Ovary (tissue), 9 donors: ENCODE measurements around the gene EVC2. TPM values are rescaled to one million over a fixed set of nuclear protein-coding genes. Genes with fewer than 3 reads are reported as not detected.

Source experiments
- DNase-seq, 5 donors: peaks; one replicate each; pipeline ENCODE4 v3.0.0-alpha.2; 2019 to 2020
- H3K27ac ChIP-seq, 2 donors: fragments of 200-600 bp; one replicate each; pipeline versions ENCODE4 v1.5.1 to v1.8.0; 2019 to 2022
- H3K27me3 ChIP-seq: fragments of 200-600 bp; one replicate; pipeline ENCODE4 v1.8.0; 2022
- H3K36me3 ChIP-seq: fragments of 200-600 bp; sonication (generic); one replicate; pipeline ENCODE4 v1.5.1; 2019
- H3K4me1 ChIP-seq: one replicate; pipeline ENCODE4 v1.8.1; 2013; ENCODE audit warnings: mild to moderate bottlenecking, moderate library complexity; ENCODE audit not compliant: insufficient read depth
- H3K4me3 ChIP-seq: fragments of 200-600 bp; sonication (generic); one replicate; pipeline ENCODE4 v1.5.1; 2017
- H3K9me3 ChIP-seq, 2 donors: fragments of 200-600 bp in 1 of 2; sonication (generic) in 1 of 2; one replicate each; pipeline versions ENCODE4 v1.5.1 to v1.8.1; 2013 to 2019; ENCODE audit warnings: mild to moderate bottlenecking in 1 of 2, moderate library complexity in 1 of 2
- EP300 ChIP-seq: sonication (generic); formaldehyde crosslinking; IDR thresholded peaks from one replicate; pipeline ENCODE4 v1.6.1; 2017; ENCODE audit warnings: antibody characterized with exemption
- POLR2A ChIP-seq: fragments of 450-650 bp; IDR thresholded peaks from one replicate; pipeline ENCODE4 v1.6.1; 2017; ENCODE audit warnings: antibody characterized with exemption, mild to moderate bottlenecking, moderate library complexity
- WGBS, 3 donors: extraction: QIAGEN DNeasy Blood & Tissue Kit in 1 of 3; methylation state at CpG; one replicate each; pipeline versions ENCODE4 v1.1.5 to v1.1.7; 2013 to 2017; 5-methylcytosine and 5-hydroxymethylcytosine counted together
- intact Hi-C, 4 donors: fragments of 100-400 bp; cut with DNase I; formaldehyde crosslinking; loops; one replicate each; pipeline versions ENCODE4 v1.11.0 to v1.15.1; 2022 to 2023
- polyA plus RNA-seq, 2 donors: library from polyadenylated mRNA; stranded (reverse); fragments of 200-250 nt in 1 of 2; fragments of 350-450 nt in 1 of 2; fragmentation: Illumina TruSeq in 1 of 2; extraction: RNeasy Lipid Tissue Mini Kit (QIAGEN cat#74804) in 1 of 2; gene quantifications; one replicate each; pipeline ENCODE4 v1.2.3, GENCODE V29; 2013 to 2014
- total RNA-seq, 7 donors: library from RNA; depleted of rRNA in 2 of 7; stranded (reverse); fragments of >200 nt in 2 of 7; fragmentation: NEBNext Ultra II Directional in 3 of 7; extraction: Animal tissue kit (Norgen Biotek cat#: 25700) in 3 of 7; gene quantifications; one replicate each; pipeline versions ENCODE4 v1.1.0 to v1.2.4, GENCODE V29; 2016 to 2023
- TF ChIP-seq, protein P1 (sequence below), 3 donors: fragments of 450-650 bp in 2 of 3; fragments of 200-600 bp in 1 of 3; IDR thresholded peaks; one replicate each; pipeline versions ENCODE4 v1.5.1 to v1.8.0; 2016 to 2022; ENCODE audit warnings: antibody characterized with exemption in 3 of 3, mild to moderate bottlenecking in 1 of 3
- donor health status: DM: no; HTN: no; CAD: no; lungs with moderate emphysema.
- donor health status: DM: no; HTN: no; CAD: no.
- donor health status: Bipolar disorder and iron deficiency.
- donor health status: DM: yes; HTN: yes; CAD: no.
- donor health status: DM: no; HTN: no; CAD: no.
- donor health status: DM: yes; HTN: yes; CAD: no.

Gene EVC2
- total and polyA plus RNA-seq, 9 donors: 8.1 to 19.4 (median 14.0) TPM

GRCh38 chr4:5543681-5544080, 164.7 kb downstream of the EVC2 start:
- intact Hi-C loops: no loop called here
- Histone ChIP-seq H3K27ac (no peak overlapping the region), H3K36me3 (no peaks in the 10 kb centered on the region), H3K4me3 (no peak overlapping the region), H3K27me3 (no peaks in the 10 kb centered on the region), H3K4me1 (no peaks in the 10 kb centered on the region), H3K9me3 (no peaks in the 10 kb centered on the region)
- no peak for DNase-seq
- WGBS, 3 donors: 95 to 99% (median 96%) methylated on average over 8 of the region's 8 CpGs
- TF ChIP-seq POLR2A: no peak
- no peak for TF ChIP-seq EP300
- TF ChIP-seq, protein P1, sequence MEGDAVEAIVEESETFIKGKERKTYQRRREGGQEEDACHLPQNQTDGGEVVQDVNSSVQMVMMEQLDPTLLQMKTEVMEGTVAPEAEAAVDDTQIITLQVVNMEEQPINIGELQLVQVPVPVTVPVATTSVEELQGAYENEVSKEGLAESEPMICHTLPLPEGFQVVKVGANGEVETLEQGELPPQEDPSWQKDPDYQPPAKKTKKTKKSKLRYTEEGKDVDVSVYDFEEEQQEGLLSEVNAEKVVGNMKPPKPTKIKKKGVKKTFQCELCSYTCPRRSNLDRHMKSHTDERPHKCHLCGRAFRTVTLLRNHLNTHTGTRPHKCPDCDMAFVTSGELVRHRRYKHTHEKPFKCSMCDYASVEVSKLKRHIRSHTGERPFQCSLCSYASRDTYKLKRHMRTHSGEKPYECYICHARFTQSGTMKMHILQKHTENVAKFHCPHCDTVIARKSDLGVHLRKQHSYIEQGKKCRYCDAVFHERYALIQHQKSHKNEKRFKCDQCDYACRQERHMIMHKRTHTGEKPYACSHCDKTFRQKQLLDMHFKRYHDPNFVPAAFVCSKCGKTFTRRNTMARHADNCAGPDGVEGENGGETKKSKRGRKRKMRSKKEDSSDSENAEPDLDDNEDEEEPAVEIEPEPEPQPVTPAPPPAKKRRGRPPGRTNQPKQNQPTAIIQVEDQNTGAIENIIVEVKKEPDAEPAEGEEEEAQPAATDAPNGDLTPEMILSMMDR (IDR thresholded peaks at IDR 0.05): no peak

DNA sequence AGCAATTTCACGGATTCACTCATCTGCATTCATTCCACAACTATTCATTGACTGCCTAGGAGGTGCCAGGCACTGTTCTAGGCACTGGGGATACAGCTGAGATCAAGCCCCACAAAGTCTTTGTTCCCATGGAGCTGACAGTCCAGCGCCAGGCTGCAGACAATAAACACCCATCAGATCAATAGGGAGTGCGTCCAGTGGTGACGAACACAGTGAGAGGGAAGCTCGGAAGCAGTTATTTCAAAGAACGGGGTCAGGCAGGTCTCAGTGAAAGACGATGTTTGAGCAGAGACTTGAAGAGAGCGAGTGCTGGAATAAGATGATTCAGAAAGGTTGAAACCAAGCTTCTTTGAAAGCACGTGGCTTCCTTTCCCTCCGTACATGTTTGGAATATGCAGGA, 167.2 kb downstream of the EVC2 start:
- intact Hi-C loops: no loop called here
- 85 to 90% (median 88%) methylated on average over 10 of the region's 10 CpGs for WGBS, 3 donors
- no peaks in the 10 kb centered on the region for H3K9me3 ChIP-seq
- TF ChIP-seq POLR2A: no peak
- no peak for TF ChIP-seq EP300
- TF ChIP-seq, protein P1 (IDR thresholded peaks at IDR 0.05): no peak
- H3K36me3 ChIP-seq: no peaks in the 10 kb centered on the region
- H3K27ac ChIP-seq: no peak overlapping the region
- no peaks in the 10 kb centered on the region for H3K27me3 ChIP-seq
- no peak overlapping the region for H3K4me3 ChIP-seq
- no peak for DNase-seq
- H3K4me1 ChIP-seq: no peaks in the 10 kb centered on the region

DNA sequence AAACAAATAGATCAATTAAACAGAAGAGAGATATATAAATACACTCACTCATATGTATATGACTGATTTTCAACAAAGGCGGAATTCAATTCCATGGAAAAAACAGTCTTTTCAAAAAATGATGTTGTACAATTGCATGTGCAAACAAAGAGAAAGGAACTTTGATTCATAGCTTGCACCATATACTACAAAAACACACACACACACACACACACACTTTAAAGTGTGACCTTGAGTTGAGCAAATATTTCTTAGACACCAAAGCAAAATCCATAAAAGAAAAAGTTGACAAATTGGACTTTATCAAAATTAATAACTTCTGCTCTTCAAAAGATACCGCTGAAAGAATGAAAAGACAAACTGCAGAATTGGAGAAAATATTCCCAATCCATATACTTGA, 168.8 kb downstream of the EVC2 start:
- H3K36me3 ChIP-seq: no peaks in the 10 kb centered on the region
- no peaks in the 10 kb centered on the region for H3K4me1 ChIP-seq
- no peak for DNase-seq
- no peak for TF ChIP-seq EP300
- TF ChIP-seq, protein P1 (IDR thresholded peaks at IDR 0.05): no peak
- no peak for TF ChIP-seq POLR2A
- no peaks in the 10 kb centered on the region for H3K27me3 ChIP-seq
- intact Hi-C loops: no loop called here
- WGBS, 3 donors: 80 to 85% (median 81%) methylated on average over 2 of the region's 2 CpGs
- H3K27ac ChIP-seq: no peak overlapping the region
- no peaks in the 10 kb centered on the region for H3K9me3 ChIP-seq
- no peak overlapping the region for H3K4me3 ChIP-seq

DNA sequence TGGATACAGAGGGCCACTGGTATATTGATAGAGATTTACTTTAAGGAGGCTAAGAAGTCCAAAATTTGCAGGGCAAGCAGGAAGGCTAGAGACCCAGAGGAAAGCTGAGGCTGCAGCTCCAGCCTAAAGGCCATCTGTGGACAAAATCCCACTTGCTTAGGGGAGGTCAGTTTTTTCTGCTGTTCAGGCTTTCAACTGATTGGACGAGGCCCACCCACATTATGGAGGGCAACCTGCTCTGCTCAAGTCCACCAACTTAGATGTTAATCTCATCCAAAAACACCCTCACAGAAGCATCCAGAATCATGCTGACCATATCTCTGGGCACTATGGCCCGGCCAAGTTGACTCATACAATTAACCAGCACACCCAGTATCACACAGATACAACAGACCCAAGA, 176.3 kb downstream of the EVC2 start:
- H3K4me1 ChIP-seq: no peaks in the 10 kb centered on the region
- H3K27me3 ChIP-seq: no peaks in the 10 kb centered on the region
- no peak for DNase-seq
- no peak overlapping the region for H3K27ac ChIP-seq
- H3K36me3 ChIP-seq: no peaks in the 10 kb centered on the region
- 97 to 100% (median 97%) methylated on average over 2 of the region's 2 CpGs for WGBS, 3 donors
- no peaks in the 10 kb centered on the region for H3K9me3 ChIP-seq
- no peak overlapping the region for H3K4me3 ChIP-seq
- intact Hi-C loops: no loop called here
- TF ChIP-seq EP300: no peak
- TF ChIP-seq, protein P1 (IDR thresholded peaks at IDR 0.05): no peak
- no peak for TF ChIP-seq POLR2A

DNA sequence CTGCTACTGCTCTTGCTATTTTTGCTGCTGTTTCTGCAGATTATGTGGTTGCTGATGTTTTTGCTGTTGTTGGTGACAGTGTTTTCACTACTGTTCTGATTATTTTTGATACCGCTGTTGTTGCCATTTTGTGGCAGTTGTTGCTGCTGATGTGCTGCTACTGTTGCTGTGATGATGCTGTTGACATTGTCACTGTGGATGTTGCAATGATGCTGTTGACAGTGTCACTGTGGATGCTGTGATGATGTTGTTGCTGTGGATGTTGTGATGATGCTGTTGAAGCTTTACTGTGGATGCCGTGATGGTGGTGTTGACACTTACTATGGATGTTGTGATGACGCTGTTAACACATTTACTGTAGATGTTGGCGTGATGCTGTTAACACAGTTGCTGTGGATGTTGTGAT, 180.3 kb downstream of the EVC2 start:
- intact Hi-C loops: no loop called here
- 90 to 93% (median 92%) methylated on average over 4 of the region's 4 CpGs for WGBS, 3 donors
- no peaks in the 10 kb centered on the region for H3K36me3 ChIP-seq
- H3K27ac ChIP-seq: no peak overlapping the region
- H3K27me3 ChIP-seq: no peaks in the 10 kb centered on the region
- no peak overlapping the region for H3K4me3 ChIP-seq
- TF ChIP-seq, protein P1 (IDR thresholded peaks at IDR 0.05): no peak
- no peak for TF ChIP-seq EP300
- no peak for TF ChIP-seq POLR2A
- H3K4me1 ChIP-seq: no peaks in the 10 kb centered on the region
- no peak for DNase-seq
- H3K9me3 ChIP-seq: no peaks in the 10 kb centered on the region
